Neural cell (in vitro differentiated cells): ENCODE results near the gene SH3RF1. TPM values are rescaled to one million over a fixed set of nuclear protein-coding genes. Genes with fewer than 3 reads are reported as not detected.

Source experiments
- H2AFZ ChIP-seq: fragments of 200-600, 300-800 bp; sonication (generic), shearing (Covaris generic); 2 replicates; pipeline ENCODE4 v1.6.0; 2014; ENCODE audit warnings: low read depth, mild to moderate bottlenecking, antibody characterized with exemption, low read length, moderate library complexity
- H3F3A ChIP-seq: fragments of 200-600 bp; shearing (Covaris generic); 2 replicates; pipeline ENCODE4 v1.6.1; 2016; ENCODE audit warnings: mild to moderate bottlenecking, moderate library complexity, mixed read lengths, antibody characterized with exemption, low read length; ENCODE audit not compliant: insufficient read depth, poor library complexity, severe bottlenecking
- H3K27ac ChIP-seq: fragments of 200-600, 300-800 bp; sonication (generic), shearing (Covaris generic); 2 replicates; pipeline ENCODE4 v1.5.1; 2014; ENCODE audit warnings: mild to moderate bottlenecking, low read length, moderate library complexity
- H3K27me3 ChIP-seq: fragments of 300-800, 200-600 bp; sonication (generic), shearing (Covaris generic); 2 replicates; pipeline ENCODE4 v1.6.0; 2014; ENCODE audit warnings: mild to moderate bottlenecking, low read depth, low read length, moderate library complexity; ENCODE audit not compliant: insufficient read depth
- H3K36me3 ChIP-seq: fragments of 300-800, 200-600 bp; sonication (generic), shearing (Covaris generic); 2 replicates; pipeline ENCODE4 v1.5.1; 2014; ENCODE audit warnings: mild to moderate bottlenecking, antibody characterized with exemption, low read length, moderate library complexity; ENCODE audit not compliant: insufficient read depth
- H3K4me2 ChIP-seq: fragments of 300-800, 200-600 bp; sonication (generic), shearing (Covaris generic); 2 replicates; pipeline ENCODE4 v1.6.0; 2014; ENCODE audit warnings: mild to moderate bottlenecking, low read length
- H3K4me3 ChIP-seq: fragments of 300-800, 200-600 bp; sonication (generic), shearing (Covaris generic); 2 replicates; pipeline ENCODE4 v1.5.1; 2014; ENCODE audit warnings: mild to moderate bottlenecking, low read length, moderate library complexity
- H3K79me2 ChIP-seq: fragments of 200-600 bp; shearing (Covaris generic); replicated peaks from 2 replicates; pipeline ENCODE4 v1.6.0; 2014; ENCODE audit warnings: mild to moderate bottlenecking, low read length, moderate library complexity; ENCODE audit not compliant: insufficient read depth
- H3K9ac ChIP-seq: fragments of 300-800, 200-600 bp; sonication (generic), shearing (Covaris generic); 2 replicates; pipeline ENCODE4 v1.6.1; 2016; ENCODE audit warnings: mild to moderate bottlenecking, low read length, mixed read lengths
- H3K9me2 ChIP-seq: fragments of 200-600 bp; shearing (Covaris generic); 2 replicates; pipeline ENCODE4 v1.6.1; 2016; ENCODE audit warnings: mild to moderate bottlenecking, low read length, mixed read lengths; ENCODE audit not compliant: insufficient read depth
- H3K9me3 ChIP-seq: fragments of 200-600, 300-800 bp; sonication (generic), shearing (Covaris generic); 2 replicates; pipeline ENCODE4 v1.6.1; 2016; ENCODE audit warnings: mild to moderate bottlenecking, mixed run types, low read length, moderate library complexity, mixed read lengths
- H4K20me1 ChIP-seq: fragments of 200-600 bp; shearing (Covaris generic); 2 replicates; pipeline ENCODE4 v1.6.1; 2016; ENCODE audit warnings: mild to moderate bottlenecking, mixed run types; ENCODE audit not compliant: insufficient read depth
- CTCF ChIP-seq: fragments of 450-650 bp; IDR thresholded peaks from 2 replicates; pipeline ENCODE4 v1.5.1; 2014; ENCODE audit warnings: antibody characterized with exemption, mild to moderate bottlenecking, moderate library complexity; ENCODE audit not compliant: poor library complexity, severe bottlenecking
- EP300 ChIP-seq: fragments of 450-650 bp; conservative IDR thresholded peaks from 2 replicates; pipeline ENCODE4 v1.6.1; 2014; ENCODE audit warnings: antibody characterized with exemption, mild to moderate bottlenecking, moderate library complexity; ENCODE audit not compliant: poor library complexity, severe bottlenecking
- EZH2 ChIP-seq: fragments of 200-600, 300-800 bp; shearing (Covaris generic), sonication (generic); IDR thresholded peaks from 2 replicates; pipeline ENCODE4 v1.6.1; 2014; ENCODE audit warnings: antibody characterized with exemption, low read length, borderline replicate concordance, mild to moderate bottlenecking; ENCODE audit not compliant: insufficient read depth, poor library complexity, severe bottlenecking
- MXI1 ChIP-seq: fragments of 450-650 bp; conservative IDR thresholded peaks from 2 replicates; pipeline ENCODE4 v1.6.1; 2014; ENCODE audit warnings: antibody characterized with exemption, mild to moderate bottlenecking; ENCODE audit not compliant: poor library complexity, severe bottlenecking
- POLR2AphosphoS5 ChIP-seq: IDR thresholded peaks from 2 replicates; pipeline ENCODE4 v1.6.1; 2012
- RAD21 ChIP-seq: fragments of 450-650 bp; conservative IDR thresholded peaks from 2 replicates; pipeline ENCODE4 v1.6.1; 2014; ENCODE audit warnings: antibody characterized with exemption, mild to moderate bottlenecking, moderate library complexity
- REST ChIP-seq: IDR thresholded peaks from 2 replicates; pipeline ENCODE4 v1.6.1; 2012; ENCODE audit warnings: borderline replicate concordance
- SMC3 ChIP-seq: fragments of 450-650 bp; conservative IDR thresholded peaks from 2 replicates; pipeline ENCODE4 v1.6.1; 2014; ENCODE audit warnings: antibody characterized with exemption, mild to moderate bottlenecking, moderate library complexity; ENCODE audit not compliant: poor library complexity
- TAF1 ChIP-seq: IDR thresholded peaks from 2 replicates; pipeline ENCODE4 v1.6.1; 2012; ENCODE audit warnings: low read depth
- polyA plus RNA-seq: library from polyadenylated mRNA; depleted of rRNA; stranded (reverse); fragments of >200 nt; gene quantifications from 2 replicates; pipeline ENCODE4 v1.2.3, GENCODE V29; 2014

SH3RF1 gene
- polyA plus RNA-seq, 1 donor from 2014 or later: 3.1 TPM

GRCh38 chr4:169131556-169132208 is 139.1 kb downstream of the SH3RF1 start:
- Histone ChIP-seq H3K4me2 (no peak overlapping the region), H3F3A (no peaks in the 10 kb centered on the region), H3K27me3 (no peaks in the 10 kb centered on the region), H3K79me2 (no peaks in the 10 kb centered on the region), H3K27ac (no peak overlapping the region), H3K36me3 (no peaks in the 10 kb centered on the region), H3K9me2 (no peaks in the 10 kb centered on the region), H3K9ac (no peak overlapping the region), H4K20me1 (no peaks in the 10 kb centered on the region), H3K4me3 (no peak overlapping the region), H2AFZ (no peak overlapping the region), H3K9me3 (no peaks in the 10 kb centered on the region)
- TF ChIP-seq RAD21 (no peak), EP300 (no peak), EZH2 (no peak), CTCF (no peak), SMC3 (no peak), POLR2AphosphoS5 (no peak), REST (no peak), MXI1 (no peak), TAF1 (no peak)

GRCh38 chr4:169128902-169129301 is 141.9 kb downstream of the SH3RF1 start:
- Histone ChIP-seq H3K4me3 (no peak overlapping the region), H3K9me2 (no peaks in the 10 kb centered on the region), H3F3A (no peaks in the 10 kb centered on the region), H3K4me2 (no peak overlapping the region), H3K79me2 (no peaks in the 10 kb centered on the region), H4K20me1 (no peaks in the 10 kb centered on the region), H2AFZ (no peak overlapping the region), H3K9me3 (no peaks in the 10 kb centered on the region), H3K36me3 (no peaks in the 10 kb centered on the region), H3K9ac (no peak overlapping the region), H3K27ac (no peak overlapping the region), H3K27me3 (no peaks in the 10 kb centered on the region)
- TF ChIP-seq EP300: no peak
- no peak for TF ChIP-seq CTCF
- no peak for TF ChIP-seq MXI1
- no peak for TF ChIP-seq POLR2AphosphoS5
- no peak for TF ChIP-seq SMC3
- no peak for TF ChIP-seq RAD21
- no peak for TF ChIP-seq EZH2
- no peak for TF ChIP-seq TAF1
- TF ChIP-seq REST: no peak
